ENCODE results near the gene ACTG1. TPM values are rescaled to one million over a fixed set of nuclear protein-coding genes. Genes with fewer than 3 reads are reported as not detected.

Gene ACTG1
- total and polyA plus RNA-seq, 2 of the 13 experiments (the other 11 are each of a cell fraction or from before 2014, with no cell fraction given) = 973 to 1,138 TPM

- TF ChIP-seq BCL3 (CRISPR knock-in tag; IDR thresholded peaks at IDR 0.05) = no peak
- no peak for TF ChIP-seq SOX5 (CRISPR knock-in tag; IDR thresholded peaks at IDR 0.05; ENCODE audit: borderline replicate concordance)
- 0 out of 2 replicates have a peak, but pooled peaks have one; percentile 15 for TF ChIP-seq KDM2A (CRISPR knock-in tag; IDR thresholded peaks at IDR 0.05; ENCODE audit: borderline replicate concordance, low read depth)
- TF ChIP-seq SALL2 (CRISPR knock-in tag; IDR thresholded peaks at IDR 0.05) = no peak
- 0 out of 2 replicates have a peak, but pooled peaks have one; percentile 24 for TF ChIP-seq ZNF317 (CRISPR knock-in tag; IDR thresholded peaks at IDR 0.05)
- TF ChIP-seq STAG1 (CRISPR knock-in tag; IDR thresholded peaks at IDR 0.05) = no peak
- TF ChIP-seq HES4 (CRISPR knock-in tag; IDR thresholded peaks at IDR 0.05; ENCODE audit: borderline replicate concordance) = no peak
- TF ChIP-seq ZNF180 (CRISPR knock-in tag; IDR thresholded peaks at IDR 0.05; ENCODE audit: borderline replicate concordance, low read depth) = no peak
- TF ChIP-seq ZNF772 (CRISPR knock-in tag; IDR thresholded peaks at IDR 0.05) = no peak
- no peak for TF ChIP-seq ZBTB25 (CRISPR knock-in tag; IDR thresholded peaks at IDR 0.05)
- no peak for TF ChIP-seq ZZZ3 (CRISPR knock-in tag; IDR thresholded peaks at IDR 0.05; ENCODE audit: borderline replicate concordance)
- no peak for TF ChIP-seq PAXIP1 (CRISPR knock-in tag; conservative IDR thresholded peaks at IDR 0.05)
- no peak for TF ChIP-seq ZSCAN30 (CRISPR knock-in tag; IDR thresholded peaks at IDR 0.05)
- TF ChIP-seq SMYD3 (CRISPR knock-in tag; IDR thresholded peaks at IDR 0.05) = no peak
- no peak for TF ChIP-seq ZNF777 (CRISPR knock-in tag; IDR thresholded peaks at IDR 0.05)
- peak; percentile 47; the same call in 1 of the 2 replicates for TF ChIP-seq ZNF776 (CRISPR knock-in tag; IDR thresholded peaks at IDR 0.05)
- no peak for TF ChIP-seq ZNF670 (CRISPR knock-in tag; IDR thresholded peaks at IDR 0.05; ENCODE audit: borderline replicate concordance)
- TF ChIP-seq CBX1 (IDR thresholded peaks at IDR 0.05; ENCODE audit: low read depth) = no peak
- TF ChIP-seq U2AF1 (optimal IDR thresholded peaks at IDR 0.05; ENCODE audit: low read depth, low read length) = no peak
- no peak for TF ChIP-seq ZNF770 (CRISPR knock-in tag; IDR thresholded peaks at IDR 0.05)
- no peak for TF ChIP-seq ZNF619 (CRISPR knock-in tag; IDR thresholded peaks at IDR 0.05)
- TF ChIP-seq ETS1 (CRISPR knock-in tag; IDR thresholded peaks at IDR 0.05) = no peak
Measured at GRCh38 chr17:81553616-81554181, 41.1 kb upstream of the ACTG1 start (continued).
